ENCODE measurements around the gene A2M. TPM values are rescaled to one million over a fixed set of nuclear protein-coding genes. Genes with fewer than 3 reads are reported as not detected.

Gene A2M
- total RNA-seq, 8 experiments from 2014 or later, result 0.38 to 223 (median 1.0) TPM; not detected in 1

DNA sequence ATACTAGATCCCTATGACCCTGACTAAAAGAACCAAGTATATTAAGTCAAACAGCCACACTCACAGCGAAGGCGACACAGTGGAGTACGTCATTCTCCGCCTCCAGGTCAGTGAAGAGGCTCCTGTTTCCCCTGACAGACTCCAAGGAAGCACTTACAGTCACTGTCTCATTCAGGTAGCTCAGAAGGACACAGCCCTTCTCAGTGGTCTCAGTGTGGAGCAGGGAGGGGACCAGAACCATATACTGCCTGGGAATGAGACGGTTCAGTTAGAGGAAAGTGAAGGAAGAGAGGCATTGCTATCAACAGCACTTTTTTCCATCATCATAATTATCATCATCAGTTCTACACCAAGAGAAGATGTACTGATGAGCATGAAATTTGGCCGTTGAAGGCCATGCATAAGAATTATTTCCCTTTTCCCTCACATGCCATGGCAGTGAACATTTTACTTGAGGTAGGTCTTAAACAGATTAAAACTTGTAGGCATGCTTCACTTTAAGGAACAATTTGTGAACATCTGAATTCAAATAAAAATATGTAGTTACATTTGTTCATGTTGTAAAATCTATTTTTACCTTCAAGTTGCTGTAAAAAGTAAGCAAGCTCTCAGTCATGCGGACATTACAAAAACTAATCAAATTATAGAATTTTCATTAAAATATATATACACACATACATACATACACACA is 2.3 kb downstream of the A2M start:
- in situ Hi-C loops (cut with MboI; ENCODE audit: low pct_unique_long_range_greater_than_20kb in 2 of 9, low sequenced_read_pairs in 9 of 9, unreplicated experiment in 9 of 9), result no loop called here
- WGBS, 10 experiments, result 10 to 93% (median 79%) methylated on average over 1 to 7 of the region's 7 CpGs
- Histone ChIP-seq H3K4me1 (replicated peaks in 1 of 2) (no peaks in the 10 kb centered on the region), H3K4me3 (no peak overlapping the region), H3K27ac (no peak overlapping the region)
- ATAC-seq (replicated peaks in 6 of 8), result no peak

GRCh38 chr12:9112076-9112853 is 3.5 kb downstream of the A2M start:
- in situ Hi-C loops (cut with MboI; ENCODE audit: low pct_unique_long_range_greater_than_20kb in 2 of 9, low sequenced_read_pairs in 9 of 9, unreplicated experiment in 9 of 9), result no loop called here
- Histone ChIP-seq H3K4me3 (no peak overlapping the region), H3K27ac (no peak overlapping the region), H3K4me1 (replicated peaks in 1 of 2) (no peaks in the 10 kb centered on the region)
- 28 to 95% (median 75%) methylated on average over 1 to 6 of the region's 6 CpGs; no CpG with 5 or more reads in 1 of the 10 experiments for WGBS, 10 experiments
- ATAC-seq (replicated peaks in 6 of 8), result no peak

- H3K4me3 ChIP-seq, result no peak overlapping the region
These were observed 4.2 kb downstream of the A2M start for GRCh38 chr12:9111525-9111924.

DNA sequence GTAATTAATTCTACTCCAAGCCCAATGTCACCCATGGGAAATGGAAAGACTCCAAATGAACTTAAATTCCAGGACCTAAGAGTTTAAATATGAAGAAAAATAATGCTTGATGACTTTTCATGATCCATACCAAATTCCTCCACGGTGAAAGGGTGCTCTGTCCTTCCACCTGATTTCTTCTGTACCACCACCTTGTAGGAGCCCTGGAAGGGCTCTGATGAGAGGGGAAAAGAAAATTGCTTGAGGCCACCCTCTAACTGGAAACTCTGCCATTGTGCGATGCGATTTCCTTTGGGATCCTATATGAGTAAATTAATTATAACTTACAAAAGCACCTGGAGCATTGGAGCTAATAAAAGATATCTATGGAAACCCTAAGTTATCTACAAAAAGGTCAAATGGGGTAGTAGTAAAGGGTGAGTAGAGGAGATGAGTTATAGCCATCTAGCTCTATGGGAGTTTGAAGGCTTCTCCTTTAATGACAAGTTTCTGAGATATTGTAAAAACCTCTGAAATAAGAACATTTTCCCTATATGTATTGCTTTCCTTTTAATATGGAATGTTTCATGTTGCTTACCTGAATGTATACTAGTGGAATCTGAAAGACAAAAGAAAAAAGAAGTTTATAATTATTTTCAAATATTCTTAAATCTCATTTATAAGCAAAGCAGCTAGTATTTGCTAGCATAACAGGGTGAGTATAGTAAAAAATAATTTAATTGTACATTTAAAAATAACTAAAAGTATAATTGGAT is 5.8 kb downstream of the A2M start:
- no peak overlapping the region for H3K27ac ChIP-seq
- no peak overlapping the region for H3K4me3 ChIP-seq
- in situ Hi-C loops (cut with MboI; ENCODE audit: low pct_unique_long_range_greater_than_20kb in 2 of 9, low sequenced_read_pairs in 9 of 9, unreplicated experiment in 9 of 9), result no loop called here
- WGBS, 10 experiments, result 38 to 100% (median 88%) methylated on average over 1 to 3 of the region's 3 CpGs; no CpG with 5 or more reads in 3 of the 10 experiments
- no peak for ATAC-seq (replicated peaks in 6 of 8)
- no peaks in the 10 kb centered on the region for H3K4me1 ChIP-seq (replicated peaks in 1 of 2)

More at GRCh38 chr12:9111525-9111924, 4.2 kb downstream of the A2M start:
- no peak for ATAC-seq (replicated peaks in 6 of 8)
- in situ Hi-C loops (cut with MboI; ENCODE audit: low pct_unique_long_range_greater_than_20kb in 2 of 9, low sequenced_read_pairs in 9 of 9, unreplicated experiment in 9 of 9), result no loop called here
- Histone ChIP-seq H3K27ac (no peak overlapping the region), H3K4me1 (replicated peaks in 1 of 2) (no peaks in the 10 kb centered on the region)
- 0 to 100% (median 81%) methylated on average over 1 of the region's 1 CpG for WGBS, 10 experiments

GRCh38 chr12:9109213-9109522 is 6.6 kb downstream of the A2M start:
- WGBS, 10 experiments, result 0 to 100% (median 56%) methylated on average over 1 of the region's 1 CpG; no CpG with 5 or more reads in 2 of the 10 experiments
- no peak for ATAC-seq (replicated peaks in 6 of 8)
- Histone ChIP-seq H3K27ac (no peak overlapping the region), H3K4me1 (replicated peaks in 1 of 2) (no peaks in the 10 kb centered on the region), H3K4me3 (no peak overlapping the region)
- in situ Hi-C loops (cut with MboI; ENCODE audit: low pct_unique_long_range_greater_than_20kb in 2 of 9, low sequenced_read_pairs in 9 of 9, unreplicated experiment in 9 of 9), result no loop called here

DNA sequence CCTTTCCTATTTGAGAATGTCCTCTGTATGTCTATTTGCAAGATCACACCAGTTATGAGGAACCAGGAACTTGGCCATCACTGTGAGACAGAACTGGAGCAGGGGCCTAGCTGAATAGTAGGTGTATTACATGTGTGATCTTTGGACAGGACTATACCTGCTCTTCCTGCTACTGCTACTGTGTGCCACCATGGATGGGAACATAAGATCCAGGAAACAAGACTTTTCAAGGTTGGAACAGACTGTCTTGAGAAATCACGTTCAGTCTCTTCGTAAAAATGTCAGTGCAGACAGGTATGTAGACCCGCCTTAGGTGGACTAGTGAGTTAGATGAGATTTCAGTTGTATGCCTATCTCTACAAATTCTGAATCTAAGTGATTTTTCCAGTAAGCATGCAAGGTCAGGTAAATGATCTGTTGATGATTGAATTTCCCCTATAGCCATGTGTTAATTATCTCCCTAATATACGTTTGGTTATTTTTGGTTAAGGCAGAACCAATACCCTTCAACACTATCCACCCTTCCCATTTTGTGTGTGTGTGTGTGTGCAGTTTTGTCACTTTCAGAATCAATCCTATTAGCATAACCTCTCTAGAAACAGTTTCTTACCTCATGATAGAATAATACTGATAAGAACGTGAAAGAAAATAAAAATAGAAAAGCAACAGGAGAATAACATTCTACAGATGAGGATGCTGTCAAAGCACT is 7.1 kb downstream of the A2M start:
- H3K27ac ChIP-seq, result no peak overlapping the region

GRCh38 chr12:9107542-9107873 is 8.2 kb downstream of the A2M start:
- 33 to 100% (median 88%) methylated on average over 1 to 3 of the region's 3 CpGs; no CpG with 5 or more reads in 1 of the 10 experiments for WGBS, 10 experiments
- no peak overlapping the region for H3K4me3 ChIP-seq
- no peaks in the 10 kb centered on the region for H3K4me1 ChIP-seq (replicated peaks in 1 of 2)
- ATAC-seq (replicated peaks in 6 of 8), result no peak
- H3K27ac ChIP-seq, result no peak overlapping the region
- in situ Hi-C loops (cut with MboI; ENCODE audit: low pct_unique_long_range_greater_than_20kb in 2 of 9, low sequenced_read_pairs in 9 of 9, unreplicated experiment in 9 of 9), result no loop called here

More for the DNA sequence above, 7.1 kb downstream of the A2M start:
- WGBS, 10 experiments, result 7 to 100% (median 65%) methylated on average over 1 to 5 of the region's 5 CpGs
- ATAC-seq (replicated peaks in 6 of 8), result no peak
- in situ Hi-C loops (cut with MboI; ENCODE audit: low pct_unique_long_range_greater_than_20kb in 2 of 9, low sequenced_read_pairs in 9 of 9, unreplicated experiment in 9 of 9), result no loop called here
- Histone ChIP-seq H3K4me1 (replicated peaks in 1 of 2) (no peaks in the 10 kb centered on the region), H3K4me3 (no peak overlapping the region)

- no peaks in the 10 kb centered on the region for H3K4me1 ChIP-seq (replicated peaks in 1 of 2)
- 38 to 100% (median 94%) methylated on average over 4 to 10 of the region's 11 CpGs for WGBS, 10 experiments
- in situ Hi-C loops (cut with MboI; ENCODE audit: low pct_unique_long_range_greater_than_20kb in 2 of 9, low sequenced_read_pairs in 9 of 9, unreplicated experiment in 9 of 9), result no loop called here
- no peak overlapping the region for H3K4me3 ChIP-seq
- ATAC-seq (replicated peaks in 6 of 8), result no peak
- H3K27ac ChIP-seq, result no peak overlapping the region
These were observed 8.8 kb downstream of the A2M start for GRCh38 chr12:9106610-9107541.

DNA sequence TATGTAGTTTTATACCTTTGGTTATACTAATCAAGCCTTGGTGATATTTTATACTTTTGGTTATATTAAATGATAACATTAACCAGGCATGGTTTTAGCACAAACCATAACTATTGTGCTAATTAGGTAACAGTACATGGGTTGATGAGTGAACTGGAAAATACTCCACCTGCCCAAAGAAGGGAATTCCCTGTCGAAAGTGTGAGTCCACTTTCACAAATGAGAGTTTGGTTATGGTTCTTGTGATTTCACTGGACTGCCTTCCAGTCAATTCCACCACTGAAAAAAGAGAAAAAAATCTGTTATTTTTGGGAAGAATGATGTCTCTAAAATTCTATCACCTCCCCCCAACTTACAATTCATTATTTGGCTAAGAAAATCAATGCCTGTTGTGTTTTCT is 9.7 kb downstream of the A2M start:
- ATAC-seq (replicated peaks in 6 of 8), result no peak
- no peaks in the 10 kb centered on the region for H3K4me1 ChIP-seq (replicated peaks in 1 of 2)
- 13 to 100% (median 79%) methylated on average over 1 of the region's 1 CpG for WGBS, 10 experiments
- H3K27ac ChIP-seq, result no peak overlapping the region
- H3K4me3 ChIP-seq, result no peak overlapping the region
- in situ Hi-C loops (cut with MboI; ENCODE audit: low pct_unique_long_range_greater_than_20kb in 2 of 9, low sequenced_read_pairs in 9 of 9, unreplicated experiment in 9 of 9), result no loop called here

DNA sequence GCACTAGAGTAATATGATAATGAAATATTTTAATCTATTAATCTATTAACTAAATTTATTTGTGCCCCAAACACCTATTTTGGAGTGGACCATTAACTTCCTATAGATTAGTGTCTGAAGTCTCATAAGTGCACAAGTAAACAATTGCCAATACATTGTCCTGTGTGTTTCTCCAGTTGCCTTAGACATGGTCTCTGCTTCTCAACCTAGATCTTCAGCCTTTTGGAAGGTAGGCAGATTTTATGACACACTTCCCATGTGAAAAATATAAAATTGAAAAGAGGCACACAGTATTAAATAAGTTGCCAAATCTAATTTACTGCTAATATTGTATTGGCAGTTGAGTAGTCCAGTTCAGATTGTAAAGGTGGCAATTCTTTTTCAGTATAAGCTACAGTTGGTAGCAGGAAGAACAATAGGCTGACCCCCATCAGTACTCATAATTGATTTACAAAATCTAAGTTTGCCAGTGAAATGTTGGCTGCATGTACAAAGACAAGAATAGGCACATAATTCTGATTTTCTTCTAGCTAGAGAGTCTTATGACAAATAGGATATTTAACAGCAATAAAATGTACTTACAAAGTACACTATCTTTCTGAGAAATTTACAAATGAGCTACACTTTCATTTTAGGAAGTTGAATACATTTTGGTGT is 10.8 kb downstream of the A2M start:
- H3K27ac ChIP-seq, result no peak overlapping the region
- in situ Hi-C loops (cut with MboI; ENCODE audit: low pct_unique_long_range_greater_than_20kb in 2 of 9, low sequenced_read_pairs in 9 of 9, unreplicated experiment in 9 of 9), result no loop called here
- no peak for ATAC-seq (replicated peaks in 6 of 8)
- H3K4me1 ChIP-seq (replicated peaks in 1 of 2), result no peaks in the 10 kb centered on the region
- no peak overlapping the region for H3K4me3 ChIP-seq

GRCh38 chr12:9104087-9104486 is 11.6 kb downstream of the A2M start:
- no peak overlapping the region for H3K27ac ChIP-seq
- no peak for ATAC-seq (replicated peaks in 6 of 8)
- 7 to 69% (median 48%) methylated on average over 1 to 4 of the region's 4 CpGs for WGBS, 10 experiments
- in situ Hi-C loops (cut with MboI; ENCODE audit: low pct_unique_long_range_greater_than_20kb in 2 of 9, low sequenced_read_pairs in 9 of 9, unreplicated experiment in 9 of 9), result no loop called here
- H3K4me1 ChIP-seq (replicated peaks in 1 of 2), result no peaks in the 10 kb centered on the region
- H3K4me3 ChIP-seq, result no peak overlapping the region

Measured in motor neuron (in vitro differentiated cells).